Measurements from ENCODE around the gene ST6GALNAC3. TPM values are rescaled to one million over a fixed set of nuclear protein-coding genes. Genes with fewer than 3 reads are reported as not detected.
A peak's percentile ranks its signal among the peaks of the same experiment; 100 is the strongest.

The ST6GALNAC3 gene
- total and polyA plus RNA-seq, 4 donors, result 0.50 to 20.2 (median 5.9) TPM

DNA sequence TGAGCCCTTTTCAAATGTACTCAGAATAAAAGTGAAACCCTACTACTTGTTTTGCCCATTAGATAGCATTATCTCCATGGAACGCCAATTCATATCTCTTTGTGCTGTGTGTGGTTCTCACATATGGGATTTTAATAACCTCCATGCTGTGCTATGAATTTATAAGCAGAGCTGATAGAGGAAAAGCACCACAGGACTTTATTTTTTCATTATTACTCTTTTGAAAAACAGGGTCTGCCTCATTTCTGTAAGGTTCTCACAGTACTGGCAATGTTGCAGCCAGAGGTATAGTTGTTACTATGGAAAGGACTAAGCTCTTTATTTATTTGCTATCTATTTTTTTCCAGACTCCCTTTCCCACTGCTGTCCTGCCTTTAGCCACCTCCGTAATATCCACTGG lies 313.7 kb downstream of the ST6GALNAC3 start:
- ATAC-seq (ENCODE audit: low FRiP score) (no peak), DNase-seq (no peak)
- Histone ChIP-seq H3K4me1 (ENCODE audit: control insufficient read depth in 1 of 2, insufficient read depth in 2 of 2, low read length in 2 of 2) (no peaks in the 10 kb centered on the region), H3K4me3 (ENCODE audit: low read length in 2 of 2) (no peak overlapping the region), H3K9me3 (ENCODE audit: control insufficient read depth, low read length) (no peaks in the 10 kb centered on the region), H3K27me3 (ENCODE audit: control insufficient read depth in 1 of 2, insufficient read depth in 2 of 2, low read length in 1 of 2) (no peaks in the 10 kb centered on the region), H3K27ac (ENCODE audit: low read depth in 1 of 2, low read length in 2 of 2) (no peak overlapping the region), H3K36me3 (ENCODE audit: control insufficient read depth in 1 of 2, insufficient read depth in 2 of 2, low read length in 1 of 2) (no peaks in the 10 kb centered on the region)
- 94 to 95% methylated on average over 2 of the region's 2 CpGs for WGBS, 2 donors
- intact Hi-C loops (cut with DNase I), result loop anchor here in 1 of 2 donors (5.0 kb wide), 1 partner anchor 34 kb away; no protein-coding TSS in a partner anchor

DNA sequence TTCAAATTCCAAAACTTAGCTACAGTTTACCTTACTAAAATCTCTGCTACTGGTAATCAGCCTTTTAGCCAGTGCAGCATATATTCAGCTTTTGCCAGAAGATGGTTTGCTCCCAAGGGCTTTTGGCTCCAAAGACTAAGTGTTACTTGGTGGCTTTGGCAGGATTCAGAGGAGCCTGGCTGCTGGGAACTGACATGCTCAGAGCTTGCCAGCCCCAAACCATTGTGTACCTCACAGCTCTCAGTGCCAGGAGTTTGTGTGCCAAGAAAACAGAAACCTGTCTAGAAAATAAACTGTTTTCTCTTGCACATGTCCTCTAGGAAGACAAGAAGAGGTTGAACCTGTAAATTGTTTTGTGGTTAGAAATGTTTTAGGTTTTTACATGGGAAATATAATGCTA lies 315.9 kb downstream of the ST6GALNAC3 start:
- no peak for DNase-seq
- Histone ChIP-seq H3K27ac (ENCODE audit: low read depth in 1 of 2, low read length in 2 of 2) (no peak overlapping the region), H3K9me3 (ENCODE audit: control insufficient read depth, low read length) (no peaks in the 10 kb centered on the region), H3K36me3 (ENCODE audit: control insufficient read depth in 1 of 2, insufficient read depth in 2 of 2, low read length in 1 of 2) (no peaks in the 10 kb centered on the region), H3K4me1 (ENCODE audit: control insufficient read depth in 1 of 2, insufficient read depth in 2 of 2, low read length in 2 of 2) (no peaks in the 10 kb centered on the region), H3K27me3 (ENCODE audit: control insufficient read depth in 1 of 2, insufficient read depth in 2 of 2, low read length in 1 of 2) (no peaks in the 10 kb centered on the region), H3K4me3 (ENCODE audit: low read length in 2 of 2) (no peak overlapping the region)
- ATAC-seq (ENCODE audit: low FRiP score), result no peak
- intact Hi-C loops (cut with DNase I), result no loop called here

DNA sequence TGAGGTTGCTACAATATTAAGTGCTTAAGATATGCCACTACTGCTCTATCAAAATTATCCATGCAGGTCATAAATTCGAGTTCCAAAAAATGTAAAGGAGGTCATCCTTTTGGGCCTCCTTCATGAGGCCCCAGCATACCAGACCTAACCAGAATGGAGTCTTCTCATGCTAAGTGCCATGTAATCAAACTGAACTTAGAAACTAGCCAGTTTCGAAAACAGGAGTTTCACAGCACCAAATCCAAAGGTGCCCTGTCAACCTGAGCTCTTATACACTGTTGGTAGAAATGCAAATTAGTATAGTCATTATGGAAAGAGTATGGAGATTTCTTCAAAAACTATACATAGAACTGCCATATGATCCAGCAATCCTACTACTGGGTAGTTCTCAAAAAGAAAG lies 320.5 kb downstream of the ST6GALNAC3 start:
- ATAC-seq (ENCODE audit: low FRiP score), result no peak
- Histone ChIP-seq H3K36me3 (ENCODE audit: control insufficient read depth in 1 of 2, insufficient read depth in 2 of 2, low read length in 1 of 2) (no peaks in the 10 kb centered on the region), H3K27ac (ENCODE audit: low read depth in 1 of 2, low read length in 2 of 2) (no peak overlapping the region), H3K27me3 (ENCODE audit: control insufficient read depth in 1 of 2, insufficient read depth in 2 of 2, low read length in 1 of 2) (no peaks in the 10 kb centered on the region), H3K9me3 (ENCODE audit: control insufficient read depth, low read length) (no peaks in the 10 kb centered on the region), H3K4me3 (ENCODE audit: low read length in 2 of 2) (no peak overlapping the region), H3K4me1 (ENCODE audit: control insufficient read depth in 1 of 2, insufficient read depth in 2 of 2, low read length in 2 of 2) (no peaks in the 10 kb centered on the region)
- intact Hi-C loops (cut with DNase I), result no loop called here
- DNase-seq, result no peak
- WGBS, 2 donors, result 94 to 97% methylated on average over 2 of the region's 2 CpGs

DNA sequence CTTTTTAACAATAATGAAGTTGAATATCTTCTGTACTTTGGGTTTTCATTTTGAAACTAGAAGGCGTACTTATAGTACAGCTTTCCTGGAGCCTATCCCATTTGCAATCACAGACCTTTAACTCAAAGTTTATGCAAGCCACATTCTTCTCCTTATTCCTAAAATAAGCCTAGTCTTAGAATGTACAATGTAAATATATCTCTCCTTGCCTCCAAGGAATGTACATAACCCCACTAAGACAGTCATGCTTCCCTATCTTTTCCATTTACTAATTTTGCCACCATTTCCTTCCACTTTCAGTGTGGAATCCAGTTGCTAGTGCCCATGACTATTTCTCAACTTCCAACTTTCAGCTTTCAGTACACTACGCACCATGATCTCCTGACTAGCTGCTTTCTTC lies 327.6 kb downstream of the ST6GALNAC3 start:
- WGBS, 2 donors, result 79 to 85% methylated on average over 2 of the region's 2 CpGs
- Histone ChIP-seq H3K36me3 (ENCODE audit: control insufficient read depth in 1 of 2, insufficient read depth in 2 of 2, low read length in 1 of 2) (no peaks in the 10 kb centered on the region), H3K4me1 (ENCODE audit: control insufficient read depth in 1 of 2, insufficient read depth in 2 of 2, low read length in 2 of 2) (no peaks in the 10 kb centered on the region), H3K27me3 (ENCODE audit: control insufficient read depth in 1 of 2, insufficient read depth in 2 of 2, low read length in 1 of 2) (no peaks in the 10 kb centered on the region), H3K9me3 (ENCODE audit: control insufficient read depth, low read length) (no peaks in the 10 kb centered on the region), H3K4me3 (ENCODE audit: low read length in 2 of 2) (no peak overlapping the region), H3K27ac (ENCODE audit: low read depth in 1 of 2, low read length in 2 of 2) (no peak overlapping the region)
- DNase-seq (no peak), ATAC-seq (ENCODE audit: low FRiP score) (no peak)
- intact Hi-C loops (cut with DNase I), result no loop called here

DNA sequence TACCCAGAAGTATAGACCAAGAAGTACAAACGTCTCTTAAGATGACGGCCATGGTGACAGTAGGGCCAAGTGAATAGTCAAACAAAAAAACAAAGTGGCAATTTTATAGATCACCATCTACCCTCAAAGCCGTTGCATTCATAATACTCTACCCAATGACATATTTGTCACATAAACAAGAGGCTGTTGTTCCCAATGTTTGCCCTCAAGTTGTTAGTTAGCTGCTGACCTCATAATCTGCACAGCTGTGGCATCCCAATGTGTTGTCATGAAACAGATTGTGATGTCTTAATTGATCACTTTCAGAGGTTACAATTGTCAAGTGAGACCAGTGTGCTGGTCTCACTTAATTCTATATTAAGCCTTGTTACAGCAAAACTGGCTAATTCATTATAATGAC lies 333.8 kb downstream of the ST6GALNAC3 start:
- Histone ChIP-seq H3K27ac (ENCODE audit: low read depth in 1 of 2, low read length in 2 of 2) (no peak overlapping the region), H3K4me3 (ENCODE audit: low read length in 2 of 2) (no peak overlapping the region), H3K36me3 (ENCODE audit: control insufficient read depth in 1 of 2, insufficient read depth in 2 of 2, low read length in 1 of 2) (no peaks in the 10 kb centered on the region), H3K27me3 (ENCODE audit: control insufficient read depth in 1 of 2, insufficient read depth in 2 of 2, low read length in 1 of 2) (no peaks in the 10 kb centered on the region), H3K9me3 (ENCODE audit: control insufficient read depth, low read length) (no peaks in the 10 kb centered on the region), H3K4me1 (ENCODE audit: control insufficient read depth in 1 of 2, insufficient read depth in 2 of 2, low read length in 2 of 2) (no peaks in the 10 kb centered on the region)
- intact Hi-C loops (cut with DNase I), result no loop called here
- 93 to 94% methylated on average over 3 of the region's 3 CpGs for WGBS, 2 donors
- ATAC-seq (ENCODE audit: low FRiP score), result no peak
- no peak for DNase-seq

DNA sequence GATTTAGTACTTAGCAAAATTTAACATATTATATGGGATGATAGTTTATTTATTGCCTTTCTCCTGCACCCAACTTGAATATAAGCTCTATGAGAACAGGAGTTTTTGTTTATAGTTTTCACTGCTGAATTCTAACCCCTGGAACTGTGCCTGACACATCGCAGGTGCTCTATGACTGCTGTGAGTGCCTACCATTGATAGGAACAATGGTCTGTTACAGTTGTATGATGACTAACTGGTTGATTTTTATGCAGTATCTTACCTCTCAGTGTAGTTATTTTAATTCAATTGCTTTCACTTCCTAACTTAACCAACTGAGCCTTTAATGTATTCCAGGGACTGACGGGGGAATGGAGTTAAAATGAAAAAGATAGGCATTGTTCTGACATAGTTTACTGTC lies 336.0 kb downstream of the ST6GALNAC3 start:
- WGBS, 2 donors, result 82 to 94% methylated on average over 2 of the region's 2 CpGs
- H3K9me3 ChIP-seq (ENCODE audit: control insufficient read depth, low read length), result no peaks in the 10 kb centered on the region
- DNase-seq, result no peak
- H3K36me3 ChIP-seq (ENCODE audit: control insufficient read depth in 1 of 2, insufficient read depth in 2 of 2, low read length in 1 of 2), result no peaks in the 10 kb centered on the region
- H3K4me3 ChIP-seq (ENCODE audit: low read length in 2 of 2), result no peak overlapping the region
- ATAC-seq (ENCODE audit: low FRiP score), result no peak
- intact Hi-C loops (cut with DNase I), result no loop called here
- H3K27ac ChIP-seq (ENCODE audit: low read depth in 1 of 2, low read length in 2 of 2), result no peak overlapping the region
- H3K27me3 ChIP-seq (ENCODE audit: control insufficient read depth in 1 of 2, insufficient read depth in 2 of 2, low read length in 1 of 2), result no peaks in the 10 kb centered on the region
- H3K4me1 ChIP-seq (ENCODE audit: control insufficient read depth in 1 of 2, insufficient read depth in 2 of 2, low read length in 2 of 2), result no peaks in the 10 kb centered on the region

DNA sequence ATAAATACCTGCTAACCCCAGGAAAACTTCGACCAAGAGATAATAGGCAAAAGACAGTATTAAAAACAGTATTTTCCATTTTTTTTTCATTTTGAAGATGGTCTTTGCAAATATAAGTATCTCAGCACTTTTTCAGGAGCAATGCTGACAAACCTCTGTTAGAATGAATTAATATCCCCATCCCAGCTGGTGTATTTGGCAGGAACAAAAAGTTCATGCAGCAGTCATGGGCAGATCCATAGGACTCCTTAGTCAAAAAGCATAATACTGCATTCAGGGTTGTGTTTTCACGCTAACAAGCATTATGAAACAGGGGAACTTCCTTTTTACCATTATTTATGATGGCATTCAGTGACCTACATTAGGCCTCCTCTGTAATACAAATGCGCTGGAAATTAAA lies 344.0 kb downstream of the ST6GALNAC3 start:
- Histone ChIP-seq H3K27me3 (ENCODE audit: control insufficient read depth in 1 of 2, insufficient read depth in 2 of 2, low read length in 1 of 2) (no peaks in the 10 kb centered on the region), H3K4me3 (ENCODE audit: low read length in 2 of 2) (no peak overlapping the region), H3K36me3 (ENCODE audit: control insufficient read depth in 1 of 2, insufficient read depth in 2 of 2, low read length in 1 of 2) (no peaks in the 10 kb centered on the region), H3K4me1 (ENCODE audit: control insufficient read depth in 1 of 2, insufficient read depth in 2 of 2, low read length in 2 of 2) (peaks cover 0 to 11% of the 10 kb centered on the region in 2 donors), H3K27ac (ENCODE audit: low read depth in 1 of 2, low read length in 2 of 2) (no peak overlapping the region), H3K9me3 (ENCODE audit: control insufficient read depth, low read length) (no peaks in the 10 kb centered on the region)
- ATAC-seq (ENCODE audit: low FRiP score) (no peak), DNase-seq (no peak)
- 99% methylated on average over 3 of the region's 3 CpGs for WGBS, 2 donors
- intact Hi-C loops (cut with DNase I), result no loop called here

DNA sequence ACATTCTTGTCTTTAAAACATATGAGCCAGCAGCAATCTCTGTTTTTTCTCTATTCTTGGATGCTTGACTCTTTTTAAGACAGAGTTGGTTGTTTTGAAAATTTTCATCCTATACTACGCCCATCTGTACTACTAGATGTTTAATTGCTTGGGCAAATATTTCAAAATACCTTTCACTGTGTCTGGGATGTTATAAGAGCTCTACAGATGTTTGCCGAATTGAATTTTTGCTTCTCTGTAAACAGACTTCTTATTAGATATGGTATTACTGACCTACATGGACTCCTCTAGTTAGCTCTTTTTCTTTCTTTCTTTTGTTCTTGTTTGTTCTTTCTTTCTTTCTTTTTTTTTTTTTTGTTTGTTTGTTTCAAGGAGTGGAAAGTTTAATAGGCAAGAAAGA lies 345.1 kb downstream of the ST6GALNAC3 start:
- intact Hi-C loops (cut with DNase I), result loop anchor here in 1 of 2 donors (5.0 to 10.0 kb wide), 2 partner anchors 32 to 445 kb away; partner anchors contain the start of gene ST6GALNAC5
- no peaks in the 10 kb centered on the region for H3K27me3 ChIP-seq (ENCODE audit: control insufficient read depth in 1 of 2, insufficient read depth in 2 of 2, low read length in 1 of 2)
- DNase-seq (no peak), ATAC-seq (ENCODE audit: low FRiP score) (no peak)
- peaks cover 0 to 16% of the 10 kb centered on the region in 2 donors for H3K4me1 ChIP-seq (ENCODE audit: control insufficient read depth in 1 of 2, insufficient read depth in 2 of 2, low read length in 2 of 2)
- no peaks in the 10 kb centered on the region for H3K36me3 ChIP-seq (ENCODE audit: control insufficient read depth in 1 of 2, insufficient read depth in 2 of 2, low read length in 1 of 2)
- peak overlapping the region in 1 of 2 donors; percentile 43 for H3K27ac ChIP-seq (ENCODE audit: low read depth in 1 of 2, low read length in 2 of 2)
- H3K4me3 ChIP-seq (ENCODE audit: low read length in 2 of 2), result no peak overlapping the region
- whole genome bisulfite sequencing, 2 donors, result 81 to 84% methylated on average over 2 of the region's 2 CpGs
- H3K9me3 ChIP-seq (ENCODE audit: control insufficient read depth, low read length), result no peaks in the 10 kb centered on the region

DNA sequence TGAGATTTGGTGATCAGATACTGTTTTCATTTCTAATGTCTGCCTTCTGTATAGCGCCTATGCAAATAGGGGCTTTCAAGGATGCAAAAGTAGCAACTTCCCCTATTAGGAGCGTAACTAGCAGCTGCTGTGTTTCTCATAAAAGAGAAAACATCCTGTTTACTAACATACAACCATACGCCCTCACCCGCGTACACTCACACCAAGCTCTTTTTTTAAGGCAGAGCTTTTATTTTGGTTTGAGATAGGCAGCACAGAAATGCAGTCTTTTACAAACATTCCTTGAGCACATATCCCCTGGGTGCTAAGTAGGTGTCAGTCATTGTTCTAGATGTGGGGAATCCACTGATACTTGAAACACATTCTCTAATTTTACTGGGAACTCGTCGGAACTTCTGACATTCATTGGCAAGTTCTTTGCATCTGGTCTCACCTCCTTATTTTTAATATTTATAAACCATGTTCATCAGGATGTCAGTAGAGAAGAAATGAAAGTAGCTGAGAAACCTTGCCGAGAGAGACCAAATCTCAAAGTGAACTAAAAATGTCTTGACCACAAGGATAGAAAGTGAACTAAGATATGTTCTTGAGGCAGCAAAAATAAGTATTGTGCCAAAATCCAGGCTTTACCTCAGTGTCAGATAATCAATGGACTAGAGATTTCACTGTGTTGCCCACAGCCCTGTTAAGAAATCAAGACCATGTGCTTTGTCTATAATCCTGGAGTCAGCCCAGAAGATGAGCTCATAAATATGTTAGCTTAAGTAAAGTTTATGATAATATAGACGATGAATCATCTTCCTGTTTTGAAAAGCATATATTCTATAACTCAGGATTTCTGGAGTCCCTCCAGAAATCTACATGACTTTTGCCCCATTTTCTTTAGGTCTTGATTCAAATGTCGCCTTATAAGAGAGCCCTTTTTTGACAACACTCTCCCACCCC lies 350.9 kb downstream of the ST6GALNAC3 start:
- H3K4me1 ChIP-seq (ENCODE audit: control insufficient read depth in 1 of 2, insufficient read depth in 2 of 2, low read length in 2 of 2), result peaks cover 2 to 13% of the 10 kb centered on the region in 2 donors
- H3K4me3 ChIP-seq (ENCODE audit: low read length in 2 of 2), result peak overlapping the region in 1 of 2 donors; percentile 58
- H3K36me3 ChIP-seq (ENCODE audit: control insufficient read depth in 1 of 2, insufficient read depth in 2 of 2, low read length in 1 of 2), result no peaks in the 10 kb centered on the region
- no peaks in the 10 kb centered on the region for H3K27me3 ChIP-seq (ENCODE audit: control insufficient read depth in 1 of 2, insufficient read depth in 2 of 2, low read length in 1 of 2)
- no peak for ATAC-seq (ENCODE audit: low FRiP score)
- intact Hi-C loops (cut with DNase I), result loop anchor here in 1 of 2 donors (10.0 kb wide), 1 partner anchor 439 kb away; the partner anchor contains the start of gene ST6GALNAC5
- WGBS, 2 donors, result 25 to 28% methylated on average over 10 of the region's 10 CpGs
- peak overlapping the region; percentile 37 to 40 for H3K27ac ChIP-seq (ENCODE audit: low read depth in 1 of 2, low read length in 2 of 2)
- no peak for DNase-seq
- no peaks in the 10 kb centered on the region for H3K9me3 ChIP-seq (ENCODE audit: control insufficient read depth, low read length)

Data from aorta (tissue), 5 donors.